Neural progenitor cell (in vitro differentiated cells): Measurements from ENCODE around the gene DNAJC18. TPM values are rescaled to one million over a fixed set of nuclear protein-coding genes. Genes with fewer than 3 reads are reported as not detected.

Source experiments
- DNase-seq: peaks from one replicate; pipeline ENCODE4 v3.0.0-alpha.2; 2016; ENCODE audit warnings: low spot score
- H2AFZ ChIP-seq: fragments of 200-600 bp; sonication (generic); replicated peaks from 2 replicates; pipeline ENCODE4 v1.6.1; 2016; ENCODE audit warnings: antibody characterized with exemption
- H3F3A ChIP-seq: fragments of 200-600 bp; sonication (generic); 2 replicates; pipeline ENCODE4 v1.6.1; 2016; ENCODE audit warnings: antibody characterized with exemption, low read depth
- H3K27ac ChIP-seq: fragments of 200-600 bp; sonication (generic); 2 replicates; pipeline ENCODE4 v1.5.1; 2016; ENCODE audit warnings: mild to moderate bottlenecking
- H3K27me3 ChIP-seq: fragments of 200-600 bp; sonication (generic); 2 replicates; pipeline ENCODE4 v1.6.1; 2016; ENCODE audit warnings: mild to moderate bottlenecking, moderate library complexity
- H3K36me3 ChIP-seq: fragments of 200-600 bp; sonication (generic); 2 replicates; pipeline ENCODE4 v1.5.1; 2016
- H3K4me1 ChIP-seq: fragments of 200-600 bp; sonication (generic); 2 replicates; pipeline ENCODE4 v1.6.1; 2016; ENCODE audit warnings: mixed run types
- H3K4me2 ChIP-seq: fragments of 200-600 bp; sonication (generic); 2 replicates; pipeline ENCODE4 v1.6.1; 2016
- H3K4me3 ChIP-seq: fragments of 200-600 bp; sonication (generic); 2 replicates; pipeline ENCODE4 v1.5.1; 2016
- H3K79me2 ChIP-seq: fragments of 200-600 bp; sonication (generic); 2 replicates; pipeline ENCODE4 v1.6.1; 2016; ENCODE audit warnings: low read depth
- H3K9ac ChIP-seq: fragments of 200-600 bp; sonication (generic); 2 replicates; pipeline ENCODE4 v1.6.1; 2016
- H3K9me3 ChIP-seq: fragments of 200-600 bp; sonication (generic); 2 replicates; pipeline ENCODE4 v1.5.1; 2016; ENCODE audit warnings: low read depth
- H4K20me1 ChIP-seq: fragments of 200-600 bp; sonication (generic); 2 replicates; pipeline ENCODE4 v1.6.1; 2016; ENCODE audit warnings: low read depth
- H3K27ac Mint-ChIP-seq: 3 replicates; pipeline ENCODE4 v1.8.0; 2021; ENCODE audit warnings: mixed read lengths
- H3K27me3 Mint-ChIP-seq: 2 replicates; pipeline ENCODE4 v1.8.0; 2022; ENCODE audit warnings: low read depth, mild to moderate bottlenecking, inconsistent platforms, moderate library complexity, mixed read lengths; ENCODE audit not compliant: insufficient read depth
- H3K36me3 Mint-ChIP-seq: 3 replicates; pipeline ENCODE4 v1.8.0; 2021; ENCODE audit warnings: mixed read lengths
- H3K4me1 Mint-ChIP-seq: 3 replicates; pipeline ENCODE4 v1.8.0; 2021; ENCODE audit warnings: mixed read lengths
- H3K4me3 Mint-ChIP-seq: 3 replicates; pipeline ENCODE4 v1.8.0; 2021; ENCODE audit warnings: mild to moderate bottlenecking, moderate library complexity, mixed read lengths
- H3K9me3 Mint-ChIP-seq: 3 replicates; pipeline ENCODE4 v1.8.0; 2020; ENCODE audit warnings: mixed read lengths
- CTCF ChIP-seq: fragments of 200-600 bp; sonication (generic); IDR thresholded peaks from 2 replicates; pipeline ENCODE4 v1.5.1; 2017; ENCODE audit warnings: antibody characterized with exemption, mild to moderate bottlenecking
- EZH2 ChIP-seq: fragments of 200-600 bp; sonication (generic); IDR thresholded peaks from 2 replicates; pipeline ENCODE4 v1.6.1; 2017; ENCODE audit warnings: antibody characterized with exemption, mild to moderate bottlenecking, moderate library complexity
- EZH2phosphoT487 ChIP-seq: fragments of 200-600 bp; sonication (generic); IDR thresholded peaks from 2 replicates; pipeline ENCODE4 v1.6.1; 2017; ENCODE audit warnings: antibody characterized with exemption
- total RNA-seq: library from RNA; depleted of rRNA; stranded (reverse); fragments of >200 nt; gene quantifications from 2 replicates; pipeline ENCODE4 v1.2.3, GENCODE V29; 2015; ENCODE audit warnings: low replicate concordance

DNAJC18 gene
- total RNA-seq, 1 donor from 2014 or later, result 21.7 TPM

GRCh38 chr5:139435676-139436075 lies 3.6 kb downstream of the DNAJC18 start:
- Histone ChIP-seq H3K9me3 (no peaks in the 10 kb centered on the region), H3K4me3 (no peak overlapping the region), H3K27ac (no peak overlapping the region), H3K9ac (no peak overlapping the region), H3K79me2 (peaks cover 6% of the 10 kb centered on the region), H4K20me1 (peaks cover 6% of the 10 kb centered on the region), H3K36me3 (peaks cover 4% of the 10 kb centered on the region), H3K27me3 (no peaks in the 10 kb centered on the region), H2AFZ (no peak overlapping the region), H3K4me1 (peaks cover 11% of the 10 kb centered on the region), H3F3A (peaks cover 9% of the 10 kb centered on the region), H3K4me2 (no peak overlapping the region)
- no peak for TF ChIP-seq EZH2
- no peak for TF ChIP-seq EZH2phosphoT487
- no peak for TF ChIP-seq CTCF
- H3K4me1 Mint-ChIP-seq, result peaks cover 24% of the 10 kb centered on the region
- no peaks in the 10 kb centered on the region for H3K9me3 Mint-ChIP-seq
- H3K27me3 Mint-ChIP-seq, result no peaks in the 10 kb centered on the region
- no peak for DNase-seq
- no peak overlapping the region for H3K4me3 Mint-ChIP-seq
- H3K36me3 Mint-ChIP-seq, result peaks cover 7% of the 10 kb centered on the region
- no peak overlapping the region for H3K27ac Mint-ChIP-seq

GRCh38 chr5:139431706-139432105 lies 7.6 kb downstream of the DNAJC18 start:
- Mint-ChIP-seq H3K9me3 (no peaks in the 10 kb centered on the region), H3K36me3 (peaks cover 8% of the 10 kb centered on the region), H3K4me3 (no peak overlapping the region), H3K27ac (no peak overlapping the region), H3K4me1 (no peaks in the 10 kb centered on the region), H3K27me3 (no peaks in the 10 kb centered on the region)
- no peak for TF ChIP-seq EZH2
- TF ChIP-seq EZH2phosphoT487, result no peak
- no peak for TF ChIP-seq CTCF
- Histone ChIP-seq H3F3A (no peaks in the 10 kb centered on the region), H3K4me2 (no peak overlapping the region), H3K4me1 (no peaks in the 10 kb centered on the region), H4K20me1 (no peaks in the 10 kb centered on the region), H2AFZ (no peak overlapping the region), H3K27ac (no peak overlapping the region), H3K27me3 (no peaks in the 10 kb centered on the region), H3K4me3 (no peak overlapping the region), H3K9ac (no peak overlapping the region), H3K79me2 (no peaks in the 10 kb centered on the region), H3K9me3 (no peaks in the 10 kb centered on the region), H3K36me3 (peaks cover 4% of the 10 kb centered on the region)
- no peak for DNase-seq

- H3K79me2 ChIP-seq, result no peaks in the 10 kb centered on the region
- TF ChIP-seq EZH2, result no peak
- Mint-ChIP-seq H3K4me1 (no peaks in the 10 kb centered on the region), H3K27ac (no peak overlapping the region), H3K9me3 (no peaks in the 10 kb centered on the region), H3K27me3 (no peaks in the 10 kb centered on the region), H3K4me3 (no peak overlapping the region), H3K36me3 (peaks cover 8% of the 10 kb centered on the region)
- DNase-seq, result no peak
- H2AFZ ChIP-seq, result no peak overlapping the region
- no peak overlapping the region for H3K4me3 ChIP-seq
- no peak overlapping the region for H3K4me2 ChIP-seq
- H3K27me3 ChIP-seq, result no peaks in the 10 kb centered on the region
- H3F3A ChIP-seq, result no peaks in the 10 kb centered on the region
- H3K36me3 ChIP-seq, result no peaks in the 10 kb centered on the region
- H3K9ac ChIP-seq, result no peak overlapping the region
- no peak overlapping the region for H3K27ac ChIP-seq
- H3K9me3 ChIP-seq, result no peaks in the 10 kb centered on the region
- H4K20me1 ChIP-seq, result no peaks in the 10 kb centered on the region
- H3K4me1 ChIP-seq, result no peaks in the 10 kb centered on the region
These were observed 9.3 kb downstream of the DNAJC18 start for GRCh38 chr5:139430015-139430414.

- H4K20me1 ChIP-seq, result no peaks in the 10 kb centered on the region
- no peak overlapping the region for H3K4me3 ChIP-seq
- no peaks in the 10 kb centered on the region for H3K9me3 Mint-ChIP-seq
- peaks cover 6% of the 10 kb centered on the region for H3K4me1 ChIP-seq
- H3K27me3 Mint-ChIP-seq, result no peaks in the 10 kb centered on the region
- H3F3A ChIP-seq, result peaks cover 6% of the 10 kb centered on the region
- peaks cover 25% of the 10 kb centered on the region for H3K36me3 Mint-ChIP-seq
- no peak overlapping the region for H2AFZ ChIP-seq
- TF ChIP-seq EZH2 (no peak), EZH2phosphoT487 (no peak), CTCF (no peak)
- H3K27ac ChIP-seq, result no peak overlapping the region
- H3K4me1 Mint-ChIP-seq, result peaks cover 4% of the 10 kb centered on the region
- no peak overlapping the region for H3K9ac ChIP-seq
- H3K9me3 ChIP-seq, result no peaks in the 10 kb centered on the region
- H3K27ac Mint-ChIP-seq, result no peak overlapping the region
- H3K4me2 ChIP-seq, result no peak overlapping the region
- no peaks in the 10 kb centered on the region for H3K36me3 ChIP-seq
- DNase-seq, result no peak
- H3K4me3 Mint-ChIP-seq, result no peak overlapping the region
- H3K27me3 ChIP-seq, result no peaks in the 10 kb centered on the region
- H3K79me2 ChIP-seq, result no peaks in the 10 kb centered on the region
These were observed 13.0 kb downstream of the DNAJC18 start for GRCh38 chr5:139426203-139426885.
